Activated CD4-positive, CD25-positive, alpha-beta regulatory T cell treated with anti-CD3 and anti-CD28 coated beads, Interleukin-2, amount 50 U/mL, for 24 hours (primary cell): ENCODE data around the gene BMPER.

ENCODE experiments used
- ATAC-seq, 2 donors: fragments of 150-1000 bp; cut with Tn5 transposase; one replicate each; pipeline ENCODE4 v1.10.0; 2021; ENCODE audit warnings: mild to moderate bottlenecking in 1 of 2, moderate library complexity in 1 of 2

Gene BMPER

GRCh38 chr7:33926535-33926934 is 21.2 kb downstream of the BMPER start:
- no peak for ATAC-seq

GRCh38 chr7:33928986-33929385 is 23.6 kb downstream of the BMPER start:
- ATAC-seq: no peak

- no peak for ATAC-seq
These were observed 26.9 kb downstream of the BMPER start for GRCh38 chr7:33932221-33932620.

GRCh38 chr7:33932832-33933468 is 27.6 kb downstream of the BMPER start:
- no peak for ATAC-seq

DNA sequence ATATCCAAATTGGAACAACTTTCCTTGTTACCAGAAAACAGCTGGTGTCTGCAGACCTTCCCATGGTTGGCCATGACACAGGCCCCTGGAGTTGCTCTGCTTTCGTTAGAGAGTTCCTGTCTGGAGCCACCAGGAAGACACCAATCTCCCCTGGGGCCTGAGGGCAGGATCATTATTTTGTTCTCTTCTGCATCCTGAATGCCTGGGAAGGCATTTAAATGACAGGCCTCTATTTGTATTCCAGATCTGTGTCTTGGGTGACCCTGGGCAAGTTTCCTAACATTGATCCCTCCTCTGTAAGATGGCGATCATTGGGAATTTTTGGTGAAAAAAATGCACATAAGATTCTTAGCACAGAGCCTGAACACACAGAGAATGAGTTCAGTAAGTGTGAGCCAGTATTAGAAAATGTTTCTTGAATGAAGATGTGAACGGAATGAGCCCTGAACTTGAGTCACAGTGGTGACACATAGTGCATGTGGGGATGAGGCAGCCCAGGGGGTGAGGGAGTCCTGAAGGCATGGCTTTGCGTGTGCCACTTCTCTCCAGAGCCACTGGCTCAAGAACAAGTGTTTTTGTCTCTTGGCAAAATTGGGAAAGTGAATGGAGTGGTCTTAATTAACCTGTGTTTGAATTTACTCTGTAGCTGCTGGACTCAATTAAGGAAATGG is 28.4 kb downstream of the BMPER start:
- ATAC-seq: no peak

DNA sequence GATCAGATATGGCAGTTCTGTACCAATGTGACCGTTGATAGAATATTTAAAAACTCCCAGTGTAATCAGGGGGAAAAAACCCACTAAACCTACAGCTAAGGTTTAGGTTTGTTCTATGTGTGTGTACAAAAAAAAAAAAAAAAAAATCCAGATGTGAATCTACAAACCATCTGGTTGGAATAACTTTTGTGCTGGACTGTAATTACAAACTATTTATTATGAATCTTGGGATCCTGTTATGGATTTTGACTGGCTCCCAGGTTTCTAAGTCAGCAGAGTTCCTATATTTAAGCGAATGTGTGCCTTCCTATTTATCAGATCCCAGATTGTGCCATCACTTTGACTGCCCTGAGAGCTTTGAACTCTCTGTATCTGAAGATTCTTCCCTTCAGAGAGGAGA is 29.1 kb downstream of the BMPER start:
- ATAC-seq: no peak

DNA sequence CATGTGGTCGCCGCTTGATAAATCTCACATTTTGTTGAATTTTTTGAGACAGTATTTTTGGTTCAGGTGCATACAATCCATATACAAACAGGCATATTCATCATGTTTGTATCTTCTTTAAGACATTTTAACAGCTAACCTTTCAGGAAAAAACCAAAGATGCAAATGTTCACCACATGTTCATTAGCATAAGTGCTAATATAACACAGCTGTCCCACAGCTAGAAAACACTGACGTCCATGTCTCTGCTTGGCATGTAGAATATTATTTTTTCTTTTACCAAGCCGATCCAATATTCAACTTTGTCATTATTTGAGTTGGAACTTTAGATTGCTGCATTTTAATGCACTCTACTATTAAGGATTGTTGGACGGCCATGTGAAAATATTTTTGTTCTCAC is 31.2 kb downstream of the BMPER start:
- no peak for ATAC-seq

- no peak for ATAC-seq
These were observed 32.5 kb downstream of the BMPER start for GRCh38 chr7:33937871-33938270.

DNA sequence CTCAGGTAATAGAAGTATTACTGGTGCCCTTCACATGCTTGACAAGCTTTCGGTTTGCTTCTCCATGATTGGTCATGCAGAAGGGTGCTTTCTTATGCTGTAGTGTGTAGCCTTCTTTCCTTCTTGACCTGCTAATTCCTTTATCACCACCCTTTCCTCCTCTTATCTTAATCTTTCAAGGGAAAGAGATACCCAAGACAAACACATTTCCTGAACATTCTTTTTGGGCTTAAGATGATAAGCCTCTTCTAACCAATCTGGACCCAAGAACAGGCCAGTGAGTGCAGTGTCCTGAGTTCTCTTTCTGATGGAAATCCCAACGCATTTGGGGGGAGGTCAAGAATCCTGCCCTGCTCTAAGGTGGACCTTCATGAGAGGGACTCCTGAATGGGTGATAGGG is 33.8 kb downstream of the BMPER start:
- ATAC-seq: no peak

DNA sequence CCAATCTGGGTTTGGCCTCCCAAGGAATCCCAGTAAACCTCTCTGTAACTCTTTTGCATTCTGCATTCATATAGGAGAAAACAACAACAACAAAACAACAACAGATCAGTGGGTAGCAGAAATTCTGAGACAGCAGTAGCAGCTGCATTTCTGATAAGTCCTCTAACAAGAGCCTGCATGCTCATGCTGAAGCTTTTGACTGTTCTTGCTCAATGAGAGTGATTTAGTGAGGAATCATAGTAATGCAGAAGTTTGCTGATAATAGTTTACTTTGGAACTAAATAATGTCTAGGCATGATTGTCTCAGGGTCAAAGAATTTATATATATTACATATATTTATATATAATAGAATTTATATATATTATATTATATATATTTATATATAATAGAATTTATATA is 35.2 kb downstream of the BMPER start:
- no peak for ATAC-seq

DNA sequence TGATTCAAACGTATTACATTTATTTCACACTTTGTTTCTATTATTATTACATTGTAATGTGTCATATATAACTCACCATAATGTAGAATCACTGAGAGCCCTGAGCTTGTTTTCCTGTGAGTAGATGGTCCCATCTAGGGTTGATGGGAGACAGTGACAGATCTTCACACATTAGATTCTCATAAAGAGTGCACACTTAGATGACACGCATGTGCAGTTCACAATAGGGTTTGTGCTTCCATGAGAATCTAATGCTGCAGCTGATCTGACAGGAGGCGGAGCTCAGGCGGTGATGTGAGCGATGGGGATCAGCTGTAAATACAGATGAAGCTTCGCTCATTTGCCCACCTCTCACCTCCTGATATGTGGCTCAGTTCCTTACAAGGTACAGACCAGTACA is 36.1 kb downstream of the BMPER start:
- ATAC-seq: no peak

DNA sequence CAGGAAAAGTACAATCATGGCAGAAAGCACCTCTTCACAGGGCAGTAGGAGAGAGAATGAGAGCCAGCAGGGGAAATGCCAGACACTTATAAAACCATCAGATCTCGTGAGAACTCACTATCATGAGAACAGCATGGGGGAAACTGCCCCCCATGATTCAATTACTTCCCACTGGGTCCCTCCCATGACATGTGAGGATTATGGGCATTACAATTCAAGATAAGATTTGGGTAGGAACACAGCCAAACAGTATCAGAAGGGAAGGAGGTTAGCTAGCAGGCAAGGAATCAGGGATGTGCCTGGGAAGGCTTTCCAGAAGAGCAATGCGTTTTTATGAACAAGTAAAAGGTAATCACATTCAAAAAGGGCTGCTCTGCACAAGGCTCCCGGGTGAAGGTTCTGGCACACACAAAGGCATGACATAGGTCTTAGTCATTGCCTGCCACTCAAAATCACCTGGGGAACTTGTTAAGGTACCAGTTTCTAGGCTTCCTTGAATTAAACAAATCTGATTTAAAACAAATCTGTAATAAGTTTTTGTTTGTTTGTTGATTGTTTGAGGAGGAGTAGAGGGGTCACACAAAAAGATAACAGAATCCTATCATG is 40.9 kb downstream of the BMPER start:
- no peak for ATAC-seq

DNA sequence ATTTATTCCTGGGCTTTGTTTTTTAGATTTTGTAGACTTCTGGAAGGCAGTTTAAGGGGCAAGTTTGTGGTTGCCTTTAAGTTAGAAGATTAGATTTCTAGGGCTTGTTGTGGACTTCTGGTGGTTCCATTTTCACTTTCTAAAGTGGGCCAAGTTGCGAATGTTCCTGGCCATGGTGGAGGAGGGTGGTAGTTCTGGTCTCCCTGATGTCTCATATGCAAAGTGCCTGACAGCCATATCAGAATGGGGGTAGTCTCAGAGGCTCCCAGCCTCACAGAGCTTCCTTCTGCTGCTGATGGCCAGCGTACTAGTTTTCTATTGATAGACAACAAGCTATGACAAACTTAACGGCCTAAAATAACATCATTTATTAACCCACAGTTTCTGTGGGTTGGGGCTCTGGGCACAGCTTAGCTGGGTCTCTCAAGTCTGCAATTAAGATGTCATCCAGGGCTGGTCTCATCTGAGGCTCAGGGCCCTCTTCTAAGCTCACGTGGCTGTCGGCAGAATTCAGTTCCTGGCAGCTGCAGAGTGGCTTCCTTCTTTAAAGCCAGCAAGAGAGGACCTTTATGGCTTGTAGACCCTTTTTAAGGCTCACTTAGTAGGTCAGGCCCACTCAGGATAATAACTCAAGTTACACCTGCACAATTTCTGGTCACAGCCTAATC is 44.8 kb downstream of the BMPER start:
- ATAC-seq: no peak

- ATAC-seq: no peak
These were observed 47.5 kb downstream of the BMPER start for GRCh38 chr7:33952824-33953223.

DNA sequence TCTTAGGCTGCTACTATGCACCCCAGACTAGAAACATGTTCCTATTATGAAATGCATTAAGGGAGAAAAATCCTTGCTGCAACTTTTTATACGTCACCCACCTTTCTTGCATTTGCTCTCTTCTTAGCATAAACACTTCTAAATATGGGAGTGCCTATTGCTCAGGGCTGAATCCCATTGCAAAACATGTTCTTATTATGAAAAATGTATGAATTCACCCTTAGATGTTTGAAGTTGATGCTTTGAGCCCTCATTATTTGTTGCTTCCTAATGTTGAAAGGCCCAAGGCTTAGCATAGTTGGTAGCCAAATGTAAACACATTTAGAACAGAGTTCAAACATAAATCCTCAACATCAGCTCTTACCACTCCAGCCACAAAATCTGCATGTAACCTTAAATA is 52.8 kb downstream of the BMPER start:
- no peak for ATAC-seq

- no peak for ATAC-seq
These were observed 54.3 kb downstream of the BMPER start for GRCh38 chr7:33959676-33960075.

DNA sequence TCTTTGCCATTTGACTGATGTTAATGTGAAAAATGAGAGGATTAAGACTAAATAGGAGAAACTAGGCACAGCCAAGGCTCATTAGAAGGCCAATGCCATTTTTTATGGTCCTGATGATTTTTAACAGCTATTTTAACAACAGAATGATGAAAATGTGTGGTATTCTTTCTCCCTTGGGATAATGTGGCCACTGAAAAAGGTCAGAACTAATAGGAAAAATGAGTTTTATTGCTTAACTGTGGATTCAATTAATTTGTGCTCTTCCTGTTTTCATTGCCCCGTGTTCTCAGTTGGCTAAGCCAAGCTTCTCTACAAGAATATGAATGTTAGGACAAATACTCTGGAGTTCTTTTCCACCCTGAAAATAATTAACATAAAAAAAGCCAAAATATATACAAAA is 56.6 kb downstream of the BMPER start:
- ATAC-seq: no peak

GRCh38 chr7:33964417-33965182 is 59.3 kb downstream of the BMPER start:
- ATAC-seq: no peak

GRCh38 chr7:33965183-33965744 is 59.9 kb downstream of the BMPER start:
- no peak for ATAC-seq

GRCh38 chr7:33968591-33968990 is 63.3 kb downstream of the BMPER start:
- ATAC-seq: no peak

DNA sequence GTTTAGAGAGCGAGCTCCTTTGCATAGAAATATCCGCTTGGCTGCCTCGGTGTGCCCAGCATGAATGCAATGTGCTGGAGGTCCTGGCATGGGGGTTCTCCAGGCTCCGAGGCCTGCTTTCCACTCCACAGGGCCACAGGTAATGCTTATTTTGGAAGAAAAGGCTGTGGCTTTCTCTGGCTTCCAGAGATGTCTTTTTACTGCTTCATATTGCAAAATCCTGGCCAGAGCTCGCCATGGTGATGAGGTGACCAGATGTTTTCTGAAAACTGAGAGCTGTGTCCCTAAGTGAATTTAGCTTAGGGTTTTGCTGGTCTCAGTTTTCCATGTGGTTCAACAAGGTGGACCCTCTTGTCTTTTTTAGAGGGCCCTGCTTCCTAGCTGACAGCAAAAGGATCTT is 65.2 kb downstream of the BMPER start:
- ATAC-seq: no peak

DNA sequence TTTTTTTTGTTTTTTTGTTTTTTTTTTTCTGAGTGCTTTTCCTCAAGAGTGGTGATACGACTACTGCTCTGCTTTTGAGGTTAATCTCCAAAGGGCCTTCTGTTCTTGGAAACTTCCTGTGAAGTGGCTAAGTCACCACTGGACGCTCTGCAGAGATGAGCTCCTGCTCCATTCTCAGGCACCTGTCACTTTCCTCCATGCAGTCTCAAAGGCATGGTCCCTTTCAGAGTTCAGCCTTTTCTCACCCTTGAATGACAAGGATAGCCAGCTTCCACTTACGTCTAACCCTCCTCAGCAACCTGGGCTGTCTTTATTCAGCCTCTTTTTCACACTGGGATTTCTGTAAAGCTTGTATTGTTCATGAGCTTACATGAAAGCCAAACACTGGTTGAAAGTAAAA is 65.8 kb downstream of the BMPER start:
- ATAC-seq: no peak
